Measurements from ENCODE around the gene ABCC12.

- TF ChIP-seq, protein P1, sequence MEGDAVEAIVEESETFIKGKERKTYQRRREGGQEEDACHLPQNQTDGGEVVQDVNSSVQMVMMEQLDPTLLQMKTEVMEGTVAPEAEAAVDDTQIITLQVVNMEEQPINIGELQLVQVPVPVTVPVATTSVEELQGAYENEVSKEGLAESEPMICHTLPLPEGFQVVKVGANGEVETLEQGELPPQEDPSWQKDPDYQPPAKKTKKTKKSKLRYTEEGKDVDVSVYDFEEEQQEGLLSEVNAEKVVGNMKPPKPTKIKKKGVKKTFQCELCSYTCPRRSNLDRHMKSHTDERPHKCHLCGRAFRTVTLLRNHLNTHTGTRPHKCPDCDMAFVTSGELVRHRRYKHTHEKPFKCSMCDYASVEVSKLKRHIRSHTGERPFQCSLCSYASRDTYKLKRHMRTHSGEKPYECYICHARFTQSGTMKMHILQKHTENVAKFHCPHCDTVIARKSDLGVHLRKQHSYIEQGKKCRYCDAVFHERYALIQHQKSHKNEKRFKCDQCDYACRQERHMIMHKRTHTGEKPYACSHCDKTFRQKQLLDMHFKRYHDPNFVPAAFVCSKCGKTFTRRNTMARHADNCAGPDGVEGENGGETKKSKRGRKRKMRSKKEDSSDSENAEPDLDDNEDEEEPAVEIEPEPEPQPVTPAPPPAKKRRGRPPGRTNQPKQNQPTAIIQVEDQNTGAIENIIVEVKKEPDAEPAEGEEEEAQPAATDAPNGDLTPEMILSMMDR (conservative IDR thresholded peaks at IDR 0.05), result no peak
- TF ChIP-seq ZFX (IDR thresholded peaks at IDR 0.05), result no peak
Observed at GRCh38 chr16:48152226-48152625, 3.6 kb downstream of the ABCC12 start.

Measured in C4-2B (cell line).